ENCODE results near the gene SDR9C7. TPM values are rescaled to one million over a fixed set of nuclear protein-coding genes. Genes with fewer than 3 reads are reported as not detected.

Gene SDR9C7
- total RNA-seq: under 0.01 TPM in 1 of 2 replicates, not detected in the other

DNA sequence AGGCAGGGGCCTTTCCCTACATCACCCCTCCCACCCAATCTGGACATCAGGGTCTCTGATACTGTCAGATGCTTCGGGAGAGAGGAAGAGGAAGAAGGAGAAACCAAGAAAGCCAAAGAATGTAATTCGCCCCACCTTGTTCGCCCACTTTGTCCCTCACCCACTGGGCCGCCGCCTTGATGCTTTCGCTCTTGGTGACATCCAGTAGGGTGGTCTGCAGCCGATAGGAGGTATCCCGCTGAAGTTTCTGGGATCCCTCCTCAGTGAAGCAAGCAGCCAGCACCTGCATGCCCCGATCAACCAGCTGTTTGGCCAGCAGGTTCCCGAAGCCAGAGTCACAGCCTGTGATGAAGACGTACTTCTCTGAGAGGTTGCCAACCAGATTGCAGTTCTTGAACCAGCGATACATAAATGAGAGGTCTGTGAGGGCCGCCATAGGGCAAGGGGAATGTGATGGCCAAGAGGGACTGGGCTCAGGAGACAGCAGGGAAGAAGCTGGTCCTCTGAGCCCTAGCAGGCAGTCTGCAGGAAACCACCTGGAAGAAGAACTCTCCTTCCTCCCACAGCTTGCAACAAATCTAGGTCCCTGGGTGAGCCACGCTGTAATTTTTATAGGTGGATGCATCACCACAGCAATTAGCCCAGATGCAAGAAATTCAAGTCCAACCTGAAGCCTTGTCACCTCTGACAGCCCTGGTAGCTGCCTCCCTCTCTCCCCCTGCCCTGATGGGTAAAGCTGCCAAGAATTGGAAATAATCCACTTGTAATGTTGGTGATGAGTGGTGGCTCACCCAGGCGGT, at the start of gene SDR9C7:
Gene SDR9C7, minus strand, starts transcription at position 583 of the 800 bp plus-strand sequence. Its CDS starts 147 bp downstream, at position 436.

DNA sequence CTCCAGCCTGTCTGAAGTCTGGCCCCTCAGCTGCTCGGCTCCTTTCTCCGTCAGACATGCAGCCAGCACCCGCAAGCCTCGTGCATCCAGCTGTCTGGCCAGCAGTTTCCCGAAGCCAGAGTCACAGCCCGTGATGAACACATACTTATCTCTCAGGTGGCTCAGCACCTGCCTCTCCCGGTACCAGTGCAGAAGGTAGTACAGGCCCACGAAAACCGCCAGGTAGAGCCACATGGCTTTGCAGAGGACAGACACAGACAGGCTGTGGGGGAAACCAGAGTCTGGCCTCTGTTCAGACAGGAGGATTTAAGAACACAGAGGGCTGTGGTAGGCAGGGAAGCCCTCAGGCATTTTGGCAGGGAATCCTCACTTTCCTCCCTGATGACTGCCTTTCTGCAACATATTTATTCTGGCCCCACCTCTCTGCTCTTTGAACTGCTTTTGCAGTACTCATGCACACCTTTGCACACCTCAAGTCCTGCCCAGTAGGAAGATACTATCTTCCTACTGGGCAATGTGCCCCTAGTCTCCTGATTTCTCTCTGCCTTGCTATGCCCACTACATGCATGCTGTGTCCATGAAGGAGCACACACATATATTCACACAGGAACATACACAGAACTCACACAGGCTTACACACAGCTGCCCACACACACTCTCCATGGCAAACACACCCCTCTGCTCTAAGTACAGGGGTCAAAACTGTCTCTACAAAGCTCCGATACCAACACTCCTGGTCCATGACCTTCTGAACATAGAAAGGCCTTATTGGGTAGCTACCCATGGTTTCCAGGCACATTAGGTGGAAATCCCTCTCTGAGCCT, 23.2 kb upstream of the SDR9C7 start, which contains the start of gene RDH16:
Gene RDH16, minus strand, starts transcription at position 380 of the 824 bp plus-strand sequence. Its CDS starts 146 bp downstream, at position 234.

Other genes starting within 250 kb of the SDR9C7 start
- gene PTGES3, start 246.1 kb downstream of the SDR9C7 start, total RNA-seq: 33.1 and 48.4 TPM in 2 replicates
- 1,171 and 1,228 TPM in 2 replicates for gene NACA, start 209.1 kb downstream of the SDR9C7 start, total RNA-seq
- gene PRIM1, start 182.1 kb downstream of the SDR9C7 start, total RNA-seq: 2.7 and 3.8 TPM in 2 replicates
- 3.6 and 5.0 TPM in 2 replicates for gene HSD17B6, start 171.1 kb downstream of the SDR9C7 start, total RNA-seq
- gene RDH16, start 23.2 kb upstream of the SDR9C7 start, total RNA-seq: 0.09 and 0.14 TPM in 2 replicates
- 2.8 and 3.6 TPM in 2 replicates for gene ZBTB39, start 72.1 kb upstream of the SDR9C7 start, total RNA-seq
- gene TAC3, start 82.1 kb upstream of the SDR9C7 start, total RNA-seq: not detected in 2 replicates
- under 0.01 TPM in 1 of 2 replicates, not detected in the other for gene MYO1A, start 115.7 kb upstream of the SDR9C7 start, total RNA-seq
- gene NEMP1, start 144.4 kb upstream of the SDR9C7 start, total RNA-seq: 3.8 and 4.7 TPM in 2 replicates
- 26.6 and 39.9 TPM in 2 replicates for gene NAB2, start 154.7 kb upstream of the SDR9C7 start, total RNA-seq
- 75.2 and 76.1 TPM in 2 replicates for gene STAT6, start 177.0 kb upstream of the SDR9C7 start, total RNA-seq
- 258 and 432 TPM in 2 replicates for gene LRP1, start 194.1 kb upstream of the SDR9C7 start, total RNA-seq
- not detected in 2 replicates for gene LRP1-AS, start 213.2 kb upstream of the SDR9C7 start, total RNA-seq

Measured in smooth muscle cell of bladder (primary cell).